ENCODE results near the gene WDR83.

WDR83 gene

DNA sequence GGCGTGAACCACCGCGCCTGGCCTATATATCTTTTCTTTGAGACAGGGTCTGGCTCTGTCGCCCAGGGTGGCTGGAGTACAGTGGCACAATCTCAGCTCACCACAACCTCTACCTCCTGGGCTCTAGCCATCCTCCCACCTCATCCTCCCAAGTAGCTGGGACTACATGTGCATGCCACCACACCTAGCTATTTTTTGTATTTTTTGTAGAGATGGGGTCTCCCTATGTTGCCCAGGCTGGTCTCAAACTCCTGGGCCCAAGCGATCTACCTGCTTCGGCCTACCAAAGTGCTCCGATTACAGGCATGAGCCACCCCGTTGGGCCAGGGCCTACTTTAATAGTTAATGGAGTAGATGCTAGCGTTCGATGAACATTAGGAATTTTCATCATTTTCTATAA lies 53.7 kb downstream of the WDR83 start:
- no peak for DNase-seq

DNA sequence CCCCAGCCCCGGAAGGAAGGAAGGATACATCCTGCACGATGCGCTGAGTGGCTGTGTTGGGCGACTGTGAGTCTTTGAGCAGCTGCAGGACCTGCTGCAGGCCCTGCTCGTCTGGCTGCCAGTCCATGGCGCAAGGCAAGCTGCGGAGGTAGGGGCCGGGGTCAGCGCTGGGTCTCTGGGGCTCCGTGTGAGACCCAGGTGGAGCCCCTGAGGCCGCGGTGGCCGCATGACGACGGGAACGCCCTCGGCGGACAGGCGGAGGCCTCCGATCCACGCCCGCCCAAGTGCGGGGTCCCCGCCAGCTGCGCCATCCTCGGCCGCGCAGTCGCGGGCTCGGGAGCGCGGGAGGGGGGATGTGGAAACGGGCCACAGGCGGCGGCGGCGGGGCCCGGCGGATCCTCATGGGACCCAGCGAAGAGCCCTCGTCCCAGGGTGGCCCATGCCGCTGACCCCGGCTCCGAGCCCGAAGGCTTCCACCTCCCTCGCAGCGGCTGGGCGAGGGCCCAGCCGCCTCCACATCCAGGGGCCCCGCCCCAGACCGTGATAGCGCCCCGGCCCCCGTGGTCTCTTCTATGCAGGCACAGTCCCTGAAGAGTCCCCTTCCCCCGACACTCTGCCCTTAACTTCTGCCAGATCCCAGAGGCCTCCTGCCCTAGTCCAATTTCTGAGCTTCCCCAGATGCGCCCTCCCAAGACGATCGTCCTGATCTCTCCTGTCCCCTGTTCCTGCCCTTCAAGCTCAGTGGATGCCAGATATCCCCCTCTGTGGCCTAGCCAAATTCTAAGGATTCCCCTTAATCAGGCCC lies 54.4 kb downstream of the WDR83 start:
- DNase-seq, result peak; percentile 58

DNA sequence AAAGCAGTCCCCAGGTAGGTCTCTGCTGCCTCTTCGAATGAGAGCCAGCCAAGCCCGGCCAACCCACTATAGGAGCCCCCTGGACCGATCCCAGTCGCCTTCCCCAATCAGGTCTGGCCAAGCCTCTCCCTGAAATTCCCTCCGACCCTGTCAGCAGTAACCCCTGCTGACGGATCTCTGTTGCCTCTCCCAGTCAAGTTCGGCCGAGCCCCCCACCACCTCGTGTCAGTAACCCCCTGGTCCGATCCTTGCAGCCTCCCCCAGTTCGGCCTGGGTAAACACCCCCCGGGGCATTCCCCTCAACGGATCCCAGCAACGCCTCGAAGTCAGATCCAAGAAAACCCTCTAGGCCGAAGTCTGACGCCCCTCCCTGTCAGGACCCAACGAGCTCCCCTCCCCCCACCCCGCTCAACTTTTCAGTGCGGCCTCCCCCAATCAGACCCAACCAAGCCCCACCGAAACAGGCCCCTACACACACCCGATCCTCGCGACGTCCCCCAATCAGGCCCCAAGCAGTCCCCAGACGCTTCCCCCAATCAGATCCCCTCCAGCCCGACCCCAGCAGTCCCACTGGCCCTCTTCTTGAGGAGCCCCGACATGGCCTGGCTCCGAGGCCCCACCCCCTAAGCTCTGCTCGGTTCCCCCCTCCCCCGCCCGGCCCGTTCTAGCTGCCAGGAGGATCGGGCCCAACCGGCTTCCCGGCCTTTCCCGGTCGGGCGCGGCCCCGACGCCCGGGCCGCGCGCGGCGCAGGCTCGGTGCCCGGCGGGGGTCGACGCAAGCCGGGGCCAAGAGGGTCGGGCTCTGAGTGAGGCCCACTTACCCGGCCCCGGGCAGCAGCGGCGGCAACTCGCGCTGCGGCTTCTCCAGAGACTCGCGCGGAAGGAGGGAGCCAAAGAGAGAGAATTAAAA lies 55.3 kb downstream of the WDR83 start:
- DNase-seq, result peak; percentile 83

DNA sequence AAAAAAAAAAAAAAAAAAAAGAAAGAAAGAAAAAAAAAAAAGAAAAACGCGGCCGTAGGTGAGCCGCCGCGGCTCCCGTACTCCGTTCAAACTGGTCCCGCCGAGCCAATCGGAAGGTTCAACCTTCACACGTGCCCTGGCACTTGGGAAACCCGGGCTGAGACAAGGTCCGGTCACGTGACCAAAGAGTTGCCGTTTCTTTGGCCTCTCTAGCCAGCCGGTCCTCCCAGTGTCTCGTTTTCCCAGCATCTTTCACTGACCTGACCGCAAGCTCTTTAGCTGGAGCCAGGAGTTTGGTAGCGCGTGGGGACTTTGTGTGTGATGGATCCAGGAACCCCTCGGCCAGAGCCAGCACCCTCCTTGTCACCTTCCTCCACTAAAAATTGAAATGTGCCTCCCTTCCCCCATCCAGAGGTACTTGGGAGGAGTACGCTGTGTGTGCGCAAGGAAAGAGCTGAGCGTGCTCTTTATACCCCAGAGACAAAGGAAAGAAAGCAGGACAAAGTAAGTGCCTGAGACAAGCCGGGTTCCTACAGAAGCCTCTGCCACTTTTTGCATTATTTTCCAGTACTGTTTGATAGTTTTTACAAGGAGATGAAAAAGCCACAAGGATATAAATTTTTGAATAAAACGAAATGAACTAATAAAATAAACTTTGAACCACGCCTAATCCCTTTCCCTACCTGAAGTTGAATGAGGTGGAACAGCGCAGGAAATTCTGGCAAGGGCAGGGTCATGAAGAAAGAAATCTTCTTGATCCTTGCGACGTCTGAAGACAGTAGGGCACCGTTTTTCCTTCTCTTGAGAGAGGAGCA lies 56.2 kb downstream of the WDR83 start:
- peak; percentile 99 for DNase-seq

DNA sequence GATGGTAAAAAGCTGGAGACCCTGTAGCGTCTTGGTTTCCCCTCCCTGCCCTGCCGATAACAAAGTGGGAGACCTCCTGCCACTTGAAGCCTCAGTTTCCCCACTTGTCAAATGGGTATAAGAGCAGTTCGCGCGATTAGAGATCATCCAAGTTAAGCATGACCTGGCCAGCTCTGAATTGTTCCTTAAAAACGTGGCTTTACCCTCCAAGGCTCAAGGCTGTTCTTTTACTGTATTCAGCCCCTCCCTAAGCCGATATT lies 56.7 kb downstream of the WDR83 start:
- no peak for DNase-seq

DNA sequence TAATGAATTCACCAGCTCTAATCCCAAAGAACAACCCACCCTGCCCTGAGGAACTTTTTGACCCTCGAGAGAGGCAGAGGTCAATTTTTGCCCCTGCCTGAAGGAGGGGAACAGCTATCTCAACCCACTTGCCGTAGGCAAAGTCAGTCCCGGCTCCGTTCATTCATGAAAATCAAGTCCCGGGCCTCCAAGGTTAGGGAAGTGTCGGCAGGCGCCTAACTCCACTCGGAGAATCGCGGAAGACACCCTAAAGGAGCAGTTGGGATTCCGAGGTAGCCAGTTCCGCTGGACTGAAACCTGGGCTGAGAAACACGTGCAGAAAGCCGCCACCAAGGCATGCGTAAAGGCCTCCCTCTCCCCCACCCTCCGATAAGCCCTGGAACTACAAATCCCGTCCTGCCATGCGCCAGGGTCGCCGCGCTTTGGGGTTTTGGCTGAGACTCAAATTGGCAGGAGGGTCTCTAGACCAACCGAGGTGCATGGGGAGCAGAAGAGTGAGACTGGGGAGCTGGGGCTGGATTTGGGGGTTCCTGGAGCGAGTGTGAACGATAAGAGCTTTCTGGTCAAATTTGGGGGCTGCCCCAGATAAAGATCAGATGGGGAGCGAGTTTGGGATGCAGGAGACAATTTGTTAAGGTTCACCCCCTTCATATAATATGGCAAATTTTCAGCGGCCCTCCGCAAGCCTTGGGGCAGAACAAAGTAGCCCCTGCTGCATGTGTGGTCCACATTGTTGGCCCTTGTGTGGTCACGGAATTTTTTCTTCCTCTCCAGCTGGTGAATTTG lies 57.2 kb downstream of the WDR83 start, which contains the start of gene TNPO2:
Gene TNPO2 (minus strand): TSS at position 292 of the 786 bp plus-strand sequence. CDS start 2,955 bp downstream, outside the sequence.
- DNase-seq, result peak; percentile 89

Data from eye (tissue), 1 donor.